NCI-H2227 treated with DMSO at 0.1 percent for 48 hours (cell line): ENCODE measurements around the gene KRR1.
A peak's percentile ranks its signal among the peaks of the same experiment; 100 is the strongest.
"Not testable (repeated sequence)": the region's sequence is repeated elsewhere in the genome, so short reads cannot be mapped to it uniquely, and the experiment has no call there.

Source experiments
- DNase-seq: peaks from one replicate; lab custom pipeline; 2025; lab: John Stamatoyannopoulos, UW

Gene KRR1

DNA sequence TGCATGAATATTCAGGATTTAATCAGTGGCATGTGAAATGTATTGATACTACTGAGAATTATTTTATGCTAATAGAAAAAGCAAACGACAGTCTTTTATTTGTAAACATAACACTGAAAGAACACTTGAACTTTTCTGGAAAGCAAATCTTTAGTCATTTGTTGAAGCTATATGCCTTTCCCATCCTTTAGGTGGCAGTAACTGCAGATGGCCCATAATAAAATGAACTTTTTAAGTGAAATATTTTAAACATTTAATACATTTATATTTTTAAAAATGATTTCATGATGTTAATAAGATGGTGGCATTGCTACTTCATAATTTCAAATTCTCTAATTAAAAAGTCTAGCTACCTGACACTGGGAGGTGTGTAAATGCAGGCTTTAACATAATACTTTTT is 13.9 kb upstream of the KRR1 start:
- DNase-seq, result no peak

DNA sequence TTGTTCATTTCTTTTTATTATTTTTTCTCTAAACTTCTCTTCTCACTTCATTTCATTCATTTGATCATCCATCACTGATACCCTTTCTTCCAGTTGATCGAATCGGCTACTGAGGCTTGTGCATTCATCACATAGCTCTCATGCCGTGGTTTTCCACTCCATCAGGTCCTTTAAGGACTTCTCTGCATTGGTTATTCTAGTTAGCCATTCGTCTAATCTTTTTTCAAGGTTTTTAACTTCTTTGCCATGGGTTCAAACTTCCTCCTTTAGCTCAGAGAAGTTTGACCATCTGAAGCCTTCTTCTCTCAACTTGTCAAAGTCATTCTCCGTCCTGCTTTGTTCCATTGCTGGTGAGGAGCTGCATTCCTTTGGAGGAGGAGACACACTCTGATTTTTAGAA is 10.7 kb upstream of the KRR1 start:
- DNase-seq, result not testable (repeated sequence)

DNA sequence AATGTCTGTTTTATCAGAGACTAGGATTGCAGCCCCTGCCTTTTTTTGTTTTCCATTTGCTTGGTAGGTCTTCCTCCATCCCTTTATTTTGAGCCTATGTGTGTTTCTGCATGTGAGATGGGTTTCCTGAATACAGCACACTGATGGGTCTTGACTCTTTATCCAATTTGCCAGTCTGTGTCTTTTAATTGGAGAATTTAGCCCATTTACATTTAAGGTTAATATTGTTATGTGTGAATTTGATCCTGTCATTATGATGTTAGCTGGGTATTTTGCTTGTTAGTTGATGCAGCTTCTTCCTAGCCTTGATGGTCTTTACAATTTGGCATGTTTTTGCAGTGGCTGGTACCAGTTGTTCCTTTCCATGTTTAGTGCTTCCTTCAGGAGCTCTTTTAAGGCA is 9.8 kb upstream of the KRR1 start:
- not testable (repeated sequence) for DNase-seq

DNA sequence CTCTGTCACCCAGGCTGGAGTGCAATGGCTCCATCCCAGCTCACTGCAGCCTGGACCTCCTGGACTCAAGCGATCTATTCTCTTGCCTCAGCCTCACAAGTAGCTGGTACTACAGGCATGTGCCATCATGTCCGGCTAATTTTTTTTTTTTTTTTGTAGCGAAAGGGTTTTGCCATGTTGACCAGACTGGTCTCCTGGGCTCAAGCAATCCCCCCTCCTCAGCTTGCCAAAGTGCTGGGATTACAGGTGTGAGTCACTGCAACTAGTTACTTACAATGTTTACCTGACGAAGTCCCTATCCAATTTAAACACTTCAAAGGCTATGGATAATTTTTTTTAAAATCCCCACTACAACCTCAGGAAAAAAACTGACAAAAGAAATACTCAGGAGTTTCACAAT is 1.8 kb downstream of the KRR1 start:
- no peak for DNase-seq

DNA sequence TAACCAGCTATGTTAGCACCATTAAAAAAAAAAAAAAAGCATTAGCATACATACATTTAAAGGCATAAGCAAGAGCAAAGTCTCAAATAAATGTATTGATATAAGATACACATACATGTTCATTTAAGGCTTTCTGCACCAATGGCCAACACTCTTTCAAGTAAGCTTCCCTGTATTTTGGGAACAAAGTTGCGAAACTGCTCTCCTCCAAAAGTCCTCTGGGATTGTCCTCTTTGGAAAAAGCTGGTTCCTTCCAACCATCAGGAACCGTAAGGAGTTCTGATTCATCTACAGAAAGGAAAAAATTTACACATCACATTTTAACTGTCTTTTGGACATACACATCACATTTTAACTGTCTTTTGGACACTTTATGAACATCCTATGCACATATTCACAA is 3.2 kb downstream of the KRR1 start:
- no peak for DNase-seq

DNA sequence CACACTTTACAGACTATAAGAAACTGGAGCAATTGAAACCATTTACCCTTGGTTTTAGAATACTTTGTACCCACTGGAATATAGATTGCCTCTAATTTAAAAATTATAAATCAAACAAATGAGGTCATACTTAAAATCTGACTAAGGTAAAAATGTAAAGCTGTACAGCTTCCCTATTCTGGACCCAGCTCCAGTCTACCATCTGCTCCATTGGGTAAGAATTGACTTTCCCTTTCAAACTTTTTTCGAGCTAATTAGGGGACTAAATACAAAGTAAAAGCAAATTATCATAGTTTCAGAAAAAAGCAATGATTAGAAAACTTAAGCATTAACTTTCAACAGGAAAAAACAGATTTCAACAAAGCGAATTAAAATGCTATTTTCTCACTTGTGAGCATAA is 4.3 kb downstream of the KRR1 start:
- DNase-seq, result no peak

- peak; percentile 28 for DNase-seq
Observed at GRCh38 chr12:75505706-75506312, 5.6 kb downstream of the KRR1 start.

DNA sequence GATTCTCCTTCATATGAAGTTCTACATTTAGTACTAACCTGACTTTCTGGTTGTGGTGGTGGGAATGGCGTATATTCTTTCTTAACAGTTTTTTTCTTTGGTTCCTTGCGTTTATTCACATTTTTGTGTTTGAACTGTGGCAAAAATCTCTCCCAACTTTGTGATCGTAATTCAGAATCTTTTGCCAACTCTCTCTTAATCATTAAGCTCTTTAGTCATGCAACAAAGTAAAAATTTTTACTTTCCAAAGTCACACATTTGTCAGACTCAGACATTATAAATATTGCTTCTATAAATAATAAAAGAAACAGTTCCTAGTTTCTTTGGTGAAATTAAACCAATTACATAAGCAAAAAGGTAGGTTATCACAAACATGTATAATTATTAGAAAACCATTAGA is 7.5 kb downstream of the KRR1 start:
- no peak for DNase-seq

DNA sequence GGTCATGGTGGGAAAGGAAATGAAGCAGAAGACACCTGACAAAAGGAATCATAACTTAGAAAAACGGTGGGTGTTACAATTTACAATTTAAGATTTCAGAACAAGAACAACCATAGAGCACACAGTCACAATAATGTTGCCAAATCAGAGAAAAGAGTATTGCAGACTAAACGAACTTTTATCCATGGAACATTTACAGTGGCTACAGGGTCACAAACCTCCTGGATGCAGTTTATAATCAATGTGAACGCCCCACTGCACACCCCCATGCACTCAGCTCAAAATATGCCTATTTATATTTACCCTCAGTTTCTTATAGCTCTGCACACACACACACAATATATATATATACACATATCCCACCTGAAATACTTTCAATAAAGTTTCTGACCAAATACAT is 8.0 kb downstream of the KRR1 start:
- DNase-seq, result no peak

DNA sequence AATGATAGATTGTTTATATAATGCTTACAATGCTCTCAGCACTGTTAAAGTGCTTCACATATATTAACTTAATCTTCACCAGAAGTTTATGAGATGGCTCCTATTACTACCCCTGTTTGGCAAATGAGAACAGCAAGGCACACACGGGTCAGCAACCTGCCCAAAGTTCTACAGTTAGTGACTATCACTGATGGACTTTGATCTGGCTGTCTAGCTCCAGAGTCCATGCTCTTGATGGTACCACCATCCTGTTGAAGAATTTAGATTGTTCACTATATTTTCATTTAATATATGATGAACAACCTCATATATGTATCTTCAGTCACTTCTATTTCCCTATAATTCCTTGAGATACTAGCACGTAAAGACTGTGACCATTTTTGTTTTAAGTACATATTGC is 20.2 kb downstream of the KRR1 start:
- DNase-seq, result no peak

DNA sequence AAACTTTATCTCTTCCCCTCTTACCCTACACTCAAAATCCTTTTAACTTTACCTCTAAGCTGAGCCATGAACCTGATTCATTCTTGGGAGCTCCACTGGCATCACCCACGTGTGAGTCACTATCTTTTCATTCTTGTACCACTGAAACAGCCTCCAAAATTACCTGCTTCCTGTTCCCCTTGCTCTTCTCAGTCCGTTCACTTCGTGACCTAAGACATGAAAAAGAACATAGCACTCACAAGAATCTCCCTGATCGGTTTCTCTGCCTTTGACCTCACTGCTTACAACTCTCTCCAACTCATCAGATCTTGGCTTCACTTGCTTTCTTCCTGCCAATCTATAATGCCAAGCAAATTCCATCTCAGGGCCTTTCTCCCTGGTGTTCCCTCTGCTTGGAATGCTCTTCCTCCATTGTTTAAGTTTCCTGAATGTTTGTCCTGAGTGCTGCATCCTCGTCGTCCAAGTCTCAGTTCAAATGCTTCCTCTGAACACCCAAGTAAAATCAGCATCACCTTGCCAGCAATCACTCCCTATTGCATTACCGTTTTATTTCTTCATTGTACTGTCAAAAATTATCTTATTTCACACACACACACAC is 21.7 kb downstream of the KRR1 start:
- DNase-seq, result no peak

GRCh38 chr12:75489187-75489586 is 22.2 kb downstream of the KRR1 start:
- DNase-seq, result no peak

DNA sequence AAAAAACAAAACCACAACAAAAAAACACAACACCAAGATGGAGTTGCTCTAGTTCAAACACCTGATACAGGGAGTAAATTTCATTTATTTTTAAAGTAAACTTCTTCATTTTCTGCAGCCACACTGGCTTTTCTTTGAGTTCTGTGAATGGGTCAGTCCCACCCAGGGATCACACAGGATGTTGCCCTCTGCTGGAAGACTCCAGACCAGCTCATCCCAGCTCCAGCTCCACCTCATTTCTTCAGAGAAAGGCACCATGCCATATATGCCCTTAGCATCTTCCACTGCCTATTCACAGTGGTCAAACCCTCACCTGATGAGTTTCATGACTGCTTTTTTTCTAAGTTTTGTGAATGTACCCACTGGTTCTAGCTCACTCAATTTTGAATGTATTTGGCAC is 22.9 kb downstream of the KRR1 start:
- DNase-seq, result no peak

DNA sequence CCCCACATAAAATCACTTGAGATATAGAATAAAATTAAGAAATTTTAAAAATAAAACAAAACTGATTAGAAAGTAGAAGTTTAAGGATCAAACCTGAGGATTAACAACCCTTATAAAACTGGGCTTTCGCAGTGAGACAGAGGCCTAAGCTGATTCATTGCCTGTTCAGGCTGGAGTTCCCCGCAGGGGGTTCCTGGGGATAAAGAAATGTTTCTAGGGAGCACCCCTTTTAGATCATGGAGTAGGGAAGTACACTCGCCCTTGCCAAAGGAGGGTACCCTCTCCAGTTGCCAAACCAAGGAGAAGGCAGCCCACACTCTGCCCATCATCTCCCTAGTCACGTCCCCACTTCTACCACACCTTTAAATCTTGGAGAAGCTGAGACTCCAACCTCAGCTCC is 24.1 kb downstream of the KRR1 start:
- no peak for DNase-seq

DNA sequence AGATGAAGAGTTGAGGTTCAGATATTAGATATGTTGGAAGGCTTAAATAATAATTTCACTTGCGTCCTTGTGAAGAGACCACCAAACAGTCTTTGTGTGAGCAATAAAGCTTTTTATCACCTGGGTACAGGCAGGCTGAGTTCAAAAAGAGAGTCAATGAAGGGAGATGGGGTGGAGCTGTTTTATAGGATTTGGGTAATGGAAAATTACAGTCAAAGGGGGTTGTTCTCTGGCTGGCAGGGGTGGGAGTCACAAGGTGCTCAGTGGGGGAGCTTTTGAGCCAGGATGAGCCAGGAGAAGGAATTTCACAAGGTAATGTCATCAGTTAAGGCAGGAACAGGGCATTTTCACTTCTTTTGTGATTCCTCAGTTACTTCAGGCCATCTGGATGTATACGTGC is 27.0 kb downstream of the KRR1 start:
- DNase-seq, result not testable (repeated sequence)

GRCh38 chr12:75483431-75483830 is 28.0 kb downstream of the KRR1 start:
- DNase-seq, result no peak

DNA sequence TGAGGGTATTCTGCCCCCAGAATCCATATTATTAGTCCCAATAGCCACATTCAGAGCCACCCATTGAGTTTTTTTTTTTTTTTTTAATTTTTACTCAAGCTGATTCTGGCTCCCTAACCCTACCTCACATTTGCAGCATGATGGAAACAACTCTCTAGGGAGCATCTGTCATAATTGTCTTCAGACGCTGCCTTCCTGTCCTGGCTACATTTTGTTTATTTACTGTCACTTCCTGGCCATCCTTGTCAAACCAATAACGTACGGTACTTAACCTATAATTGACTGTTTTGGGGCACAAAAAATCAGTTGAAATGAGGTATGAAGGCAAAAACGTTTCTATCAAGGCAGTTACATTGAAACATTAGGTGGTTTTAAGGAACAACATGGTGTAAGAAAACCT is 28.8 kb downstream of the KRR1 start:
- no peak for DNase-seq

- DNase-seq, result no peak
Observed at GRCh38 chr12:75481774-75482173, 29.6 kb downstream of the KRR1 start.

- DNase-seq, result no peak
Observed at GRCh38 chr12:75481013-75481705, 30.2 kb downstream of the KRR1 start.

- DNase-seq, result peak; percentile 21
Observed at GRCh38 chr12:75480469-75480949, 30.9 kb downstream of the KRR1 start, which contains the start of gene GLIPR1. Gene GLIPR1 (plus strand): TSS chr12:75480755. CDS start chr12:75480881, 126 bp downstream.

DNA sequence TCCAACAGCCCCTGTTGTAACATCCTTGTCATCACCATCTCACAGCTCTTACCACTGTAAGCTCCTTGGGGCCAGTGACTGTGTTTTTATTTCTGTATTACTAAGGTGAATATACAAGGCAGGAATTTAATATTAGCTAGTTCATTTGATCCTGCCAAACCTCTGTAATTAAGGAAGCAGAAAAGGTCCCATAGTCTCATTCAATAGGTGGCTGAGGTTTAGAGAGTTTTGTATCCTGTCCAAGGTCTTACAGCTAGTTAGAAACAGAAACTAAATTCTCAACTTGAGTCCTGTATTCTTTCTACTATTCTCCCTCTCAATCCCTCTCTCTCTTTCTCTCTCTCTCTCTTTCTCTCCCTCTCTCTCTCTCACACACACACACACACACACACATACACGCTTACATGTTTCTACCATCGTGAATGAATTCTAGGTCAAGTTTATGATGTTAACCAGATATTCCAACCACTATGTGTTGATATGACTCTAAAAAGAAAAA is 31.4 kb downstream of the KRR1 start:
- no peak for DNase-seq

GRCh38 chr12:75478116-75478794 is 33.2 kb downstream of the KRR1 start:
- DNase-seq, result no peak

- DNase-seq, result no peak
Observed at GRCh38 chr12:75477137-75477536, 34.3 kb downstream of the KRR1 start.
